Measurements from ENCODE around the gene EYA2. TPM values are rescaled to one million over a fixed set of nuclear protein-coding genes. Genes with fewer than 3 reads are reported as not detected.

Gene EYA2
- total RNA-seq (2022) (0.25 and 0.30 TPM in 2 replicates), Bru-seq, nascent RNA (percentile 21 among the genes with signal in this experiment), BruChase-seq, experiment 1, labeled RNA remaining after a 2-hour chase (percentile 8 among the genes with signal in this experiment), BruChase-seq, experiment 2, labeled RNA remaining after a 6-hour chase (percentile 8 among the genes with signal in this experiment)
- long read RNA-seq = 0 reads

GRCh38 chr20:46894579-46894958 is at the start of gene EYA2:
Gene EYA2 (plus strand): TSS chr20:46894843. CDS start chr20:46990011, 95,168 bp downstream.
- H3K36me3 Mint-ChIP-seq (ENCODE audit: insufficient read depth, unreplicated experiment) = no peaks in the 10 kb centered on the region
- no peak for TF ChIP-seq CTCF (IDR thresholded peaks at IDR 0.05; ENCODE audit: insufficient read depth in 1 of 2, low read depth in 1 of 2, low read length in 1 of 2, severe bottlenecking in 1 of 2, unreplicated experiment in 1 of 2)
- Histone ChIP-seq H3K36me3 (ENCODE audit: control insufficient read depth, insufficient read depth, low read length) (no peaks in the 10 kb centered on the region), H3K9me3 (0 out of 2 replicates have a peak, but pooled peaks cover 8% of the 10 kb centered on the region), H3K4me3 (ENCODE audit: low read depth, low read length) (0 out of 2 replicates have a peak within 1 kb of the TSS, but pooled peaks have one; percentile 8), H3K4me1 (peaks cover 4% of the 10 kb centered on the region; the same call in 1 of the 2 replicates), H3K27me3 (replicated peaks; ENCODE audit: control insufficient read depth, insufficient read depth, low read length) (peaks cover 15% of the 10 kb centered on the region)
- peaks cover 62% of the 10 kb centered on the region for H3K27me3 Mint-ChIP-seq (ENCODE audit: insufficient read depth, unreplicated experiment)
- ChIA-PET POLR2A (no interaction called here), CTCF (no interaction called here)
- peak within 1 kb of the TSS; percentile 64 for H3K4me3 Mint-ChIP-seq (ENCODE audit: unreplicated experiment)
- no peak within 1 kb of the TSS for H3K27ac Mint-ChIP-seq (ENCODE audit: unreplicated experiment)
- no TSS peak for BruUV-seq (replicated peaks)
- H3K4me1 Mint-ChIP-seq (ENCODE audit: low read depth, unreplicated experiment) = no peaks in the 10 kb centered on the region
- H3K9me3 Mint-ChIP-seq (ENCODE audit: unreplicated experiment) = peaks cover 9% of the 10 kb centered on the region
- peak in 1 of 2 experiments; percentile 26 for DNase-seq
- intact Hi-C loops (cut with micrococcal nuclease; ENCODE audit: unreplicated experiment) = loop anchor here (10.0 kb wide), 1 partner anchor 130 kb away; no protein-coding TSS in a partner anchor

- Histone ChIP-seq H3K36me3 (ENCODE audit: control insufficient read depth, insufficient read depth, low read length) (no peaks in the 10 kb centered on the region), H3K4me1 (no peaks in the 10 kb centered on the region), H3K9me3 (no peaks in the 10 kb centered on the region; the same call in 1 of the 2 replicates), H3K27me3 (replicated peaks; ENCODE audit: control insufficient read depth, insufficient read depth, low read length) (no peaks in the 10 kb centered on the region), H3K4me3 (ENCODE audit: low read depth, low read length) (no peak overlapping the region)
- no peak overlapping the region for H3K27ac Mint-ChIP-seq (ENCODE audit: unreplicated experiment)
- no peaks in the 10 kb centered on the region for H3K9me3 Mint-ChIP-seq (ENCODE audit: unreplicated experiment)
- intact Hi-C loops (cut with micrococcal nuclease; ENCODE audit: unreplicated experiment) = no loop called here
- no peaks in the 10 kb centered on the region for H3K4me1 Mint-ChIP-seq (ENCODE audit: low read depth, unreplicated experiment)
- no peak overlapping the region for H3K4me3 Mint-ChIP-seq (ENCODE audit: unreplicated experiment)
- peaks cover 10% of the 10 kb centered on the region for H3K27me3 Mint-ChIP-seq (ENCODE audit: insufficient read depth, unreplicated experiment)
- ChIA-PET CTCF (no interaction called here), POLR2A (no interaction called here)
- no peaks in the 10 kb centered on the region for H3K36me3 Mint-ChIP-seq (ENCODE audit: insufficient read depth, unreplicated experiment)
- no peak for TF ChIP-seq CTCF (IDR thresholded peaks at IDR 0.05; ENCODE audit: insufficient read depth in 1 of 2, low read depth in 1 of 2, low read length in 1 of 2, severe bottlenecking in 1 of 2, unreplicated experiment in 1 of 2)
- DNase-seq = no peak
- no TSS peak for BruUV-seq (replicated peaks)
These were observed 49.7 kb upstream of the EYA2 start for GRCh38 chr20:46844965-46845364.

GRCh38 chr20:46849269-46849668 is 45.4 kb upstream of the EYA2 start:
- H3K36me3 ChIP-seq (ENCODE audit: control insufficient read depth, insufficient read depth, low read length) = no peaks in the 10 kb centered on the region
- Mint-ChIP-seq H3K36me3 (ENCODE audit: insufficient read depth, unreplicated experiment) (no peaks in the 10 kb centered on the region), H3K27me3 (ENCODE audit: insufficient read depth, unreplicated experiment) (peaks cover 14% of the 10 kb centered on the region), H3K4me3 (ENCODE audit: unreplicated experiment) (no peak overlapping the region), H3K27ac (ENCODE audit: unreplicated experiment) (no peak overlapping the region), H3K9me3 (ENCODE audit: unreplicated experiment) (no peaks in the 10 kb centered on the region), H3K4me1 (ENCODE audit: low read depth, unreplicated experiment) (no peaks in the 10 kb centered on the region)
- DNase-seq = no peak
- BruUV-seq (replicated peaks) = no TSS peak
- ChIA-PET POLR2A (no interaction called here), CTCF (no interaction called here)
- H3K9me3 ChIP-seq = no peaks in the 10 kb centered on the region; the same call in 1 of the 2 replicates
- H3K4me1 ChIP-seq = no peaks in the 10 kb centered on the region
- no peak for TF ChIP-seq CTCF (IDR thresholded peaks at IDR 0.05; ENCODE audit: insufficient read depth in 1 of 2, low read depth in 1 of 2, low read length in 1 of 2, severe bottlenecking in 1 of 2, unreplicated experiment in 1 of 2)
- no peaks in the 10 kb centered on the region for H3K27me3 ChIP-seq (replicated peaks; ENCODE audit: control insufficient read depth, insufficient read depth, low read length)
- no peak overlapping the region for H3K4me3 ChIP-seq (ENCODE audit: low read depth, low read length)
- intact Hi-C loops (cut with micrococcal nuclease; ENCODE audit: unreplicated experiment) = no loop called here

All from Caco-2 (cell line).